ENCODE measurements around the gene PRKCA.

The PRKCA gene

GRCh38 chr17:66511135-66511534 lies 208.7 kb downstream of the PRKCA start:
- H3K4me3 ChIP-seq (ENCODE audit: low read length): no peak overlapping the region

DNA sequence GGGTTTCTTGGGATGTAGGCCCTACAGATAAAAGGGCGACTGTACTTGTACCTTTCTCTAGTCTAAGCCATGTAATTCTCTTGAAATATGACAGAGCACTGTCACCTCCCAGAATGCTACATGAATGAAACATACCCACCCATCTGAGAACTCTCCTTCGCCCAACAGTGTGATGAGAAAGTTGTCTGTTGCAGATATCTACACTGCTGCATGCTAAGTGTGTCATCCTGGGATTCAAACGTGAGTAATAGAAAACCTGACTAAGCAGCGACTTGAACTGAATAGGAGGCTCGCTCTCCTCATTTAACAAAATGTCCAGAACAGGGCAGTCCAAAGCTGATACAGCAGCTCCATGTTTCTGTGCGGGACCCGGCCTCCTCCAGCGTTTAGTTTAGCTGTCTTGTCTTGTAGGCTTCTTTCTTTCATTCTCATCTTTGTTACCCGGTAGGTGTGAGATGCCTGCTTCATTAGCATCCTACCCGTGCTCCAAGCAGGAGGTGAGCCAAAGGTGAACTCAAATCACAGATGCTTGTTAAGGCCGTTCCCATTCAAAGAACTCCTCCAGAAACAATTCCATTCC lies 211.9 kb downstream of the PRKCA start:
- Histone ChIP-seq H3K4me3 (ENCODE audit: low read length) (no peak overlapping the region), H3K27ac (ENCODE audit: low read depth, low read length) (no peak overlapping the region), H3K9ac (ENCODE audit: low read length) (no peak overlapping the region), H3K4me1 (ENCODE audit: control insufficient read depth, insufficient read depth, low read length) (peaks cover 12% of the 10 kb centered on the region), H3K27me3 (ENCODE audit: control insufficient read depth, insufficient read depth, low read length) (no peaks in the 10 kb centered on the region), H3K36me3 (ENCODE audit: control insufficient read depth, insufficient read depth, low read length) (no peaks in the 10 kb centered on the region)

More at GRCh38 chr17:66511135-66511534, 208.7 kb downstream of the PRKCA start:
- no peaks in the 10 kb centered on the region for H3K36me3 ChIP-seq (ENCODE audit: control insufficient read depth, insufficient read depth, low read length)
- peaks cover 15% of the 10 kb centered on the region for H3K4me1 ChIP-seq (ENCODE audit: control insufficient read depth, insufficient read depth, low read length)
- no peaks in the 10 kb centered on the region for H3K27me3 ChIP-seq (ENCODE audit: control insufficient read depth, insufficient read depth, low read length)
- H3K27ac ChIP-seq (ENCODE audit: low read depth, low read length): no peak overlapping the region
- no peak overlapping the region for H3K9ac ChIP-seq (ENCODE audit: low read length)

DNA sequence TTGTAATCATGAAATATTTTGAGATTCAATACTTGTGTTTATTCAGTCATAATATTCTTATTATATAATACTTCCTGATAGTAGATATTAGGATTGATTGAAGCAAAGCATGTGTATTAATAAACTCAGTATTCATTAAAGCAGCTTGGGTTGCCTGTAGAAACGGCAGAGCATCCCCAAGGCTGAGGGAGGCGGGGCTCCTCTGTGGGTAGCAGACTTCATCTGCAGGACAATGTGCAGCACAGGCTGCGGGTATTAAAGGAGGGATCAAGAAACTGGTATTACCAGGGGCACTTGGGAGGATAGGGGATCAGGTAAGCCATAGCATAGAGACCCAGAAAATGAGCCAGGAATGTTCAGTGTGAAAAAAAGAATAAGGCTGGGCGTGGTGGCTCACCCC lies 213.6 kb downstream of the PRKCA start:
- no peak overlapping the region for H3K4me3 ChIP-seq (ENCODE audit: low read length)
- no peak overlapping the region for H3K9ac ChIP-seq (ENCODE audit: low read length)
- H3K27ac ChIP-seq (ENCODE audit: low read depth, low read length): no peak overlapping the region
- H3K27me3 ChIP-seq (ENCODE audit: control insufficient read depth, insufficient read depth, low read length): no peaks in the 10 kb centered on the region
- H3K36me3 ChIP-seq (ENCODE audit: control insufficient read depth, insufficient read depth, low read length): no peaks in the 10 kb centered on the region
- H3K4me1 ChIP-seq (ENCODE audit: control insufficient read depth, insufficient read depth, low read length): peaks cover 24% of the 10 kb centered on the region

- no peak overlapping the region for H3K27ac ChIP-seq (ENCODE audit: low read depth, low read length)
- peaks cover 37% of the 10 kb centered on the region for H3K4me1 ChIP-seq (ENCODE audit: control insufficient read depth, insufficient read depth, low read length)
- H3K27me3 ChIP-seq (ENCODE audit: control insufficient read depth, insufficient read depth, low read length): no peaks in the 10 kb centered on the region
- H3K9ac ChIP-seq (ENCODE audit: low read length): no peak overlapping the region
- H3K36me3 ChIP-seq (ENCODE audit: control insufficient read depth, insufficient read depth, low read length): no peaks in the 10 kb centered on the region
- no peak overlapping the region for H3K4me3 ChIP-seq (ENCODE audit: low read length)
Measured at GRCh38 chr17:66517336-66518009, 215.1 kb downstream of the PRKCA start.

DNA sequence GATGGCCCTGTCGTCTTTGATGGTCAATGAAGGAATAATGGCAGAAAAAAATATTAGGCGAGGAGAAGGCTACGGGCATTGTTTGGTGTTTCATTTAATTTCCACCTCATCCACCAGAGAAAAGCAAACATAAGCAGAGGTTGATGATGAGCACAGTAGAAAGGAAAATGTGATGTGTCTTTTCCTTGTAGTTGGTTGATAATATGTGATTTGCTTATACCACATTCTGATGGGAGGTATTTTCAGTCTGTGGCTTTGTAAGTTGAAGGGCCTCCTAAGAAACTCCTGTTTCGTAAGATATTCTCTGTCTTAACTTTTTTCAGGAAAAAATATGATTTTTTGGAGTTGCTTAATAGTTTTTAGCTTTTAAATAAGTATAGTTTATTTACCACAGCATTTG lies 215.7 kb downstream of the PRKCA start:
- Histone ChIP-seq H3K9ac (ENCODE audit: low read length) (no peak overlapping the region), H3K27ac (ENCODE audit: low read depth, low read length) (no peak overlapping the region)

DNA sequence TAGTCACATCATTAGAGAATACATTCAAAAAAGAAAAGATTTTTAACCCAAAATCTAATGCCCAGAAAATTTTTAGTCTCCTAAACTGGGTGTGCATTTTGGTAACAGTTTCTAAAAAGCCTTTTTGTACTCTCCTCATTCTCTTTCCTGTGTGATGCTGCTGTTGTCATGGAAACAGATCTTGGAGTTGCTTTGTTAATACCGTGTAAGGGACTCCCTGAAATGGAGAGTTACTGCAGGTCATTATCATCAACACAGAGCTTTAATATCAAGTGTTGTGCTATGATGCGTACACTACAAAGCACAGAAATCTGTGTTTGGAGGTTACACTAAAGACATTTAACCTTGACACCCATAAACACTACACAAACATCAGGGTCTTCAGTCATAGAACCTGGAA lies 216.3 kb downstream of the PRKCA start:
- peak overlapping the region; percentile 51 for H3K27ac ChIP-seq (ENCODE audit: low read depth, low read length)
- H3K4me1 ChIP-seq (ENCODE audit: control insufficient read depth, insufficient read depth, low read length): peaks cover 48% of the 10 kb centered on the region
- no peak overlapping the region for H3K9ac ChIP-seq (ENCODE audit: low read length)

More for the DNA sequence above, 215.7 kb downstream of the PRKCA start:
- Histone ChIP-seq H3K27me3 (ENCODE audit: control insufficient read depth, insufficient read depth, low read length) (no peaks in the 10 kb centered on the region), H3K4me3 (ENCODE audit: low read length) (no peak overlapping the region), H3K36me3 (ENCODE audit: control insufficient read depth, insufficient read depth, low read length) (no peaks in the 10 kb centered on the region), H3K4me1 (ENCODE audit: control insufficient read depth, insufficient read depth, low read length) (peaks cover 44% of the 10 kb centered on the region)

GRCh38 chr17:66519154-66519553 lies 216.7 kb downstream of the PRKCA start:
- Histone ChIP-seq H3K27ac (ENCODE audit: low read depth, low read length) (peak overlapping the region; percentile 51), H3K27me3 (ENCODE audit: control insufficient read depth, insufficient read depth, low read length) (no peaks in the 10 kb centered on the region), H3K4me1 (ENCODE audit: control insufficient read depth, insufficient read depth, low read length) (peaks cover 50% of the 10 kb centered on the region)

More for the DNA sequence above, 216.3 kb downstream of the PRKCA start:
- Histone ChIP-seq H3K36me3 (ENCODE audit: control insufficient read depth, insufficient read depth, low read length) (no peaks in the 10 kb centered on the region), H3K4me3 (ENCODE audit: low read length) (no peak overlapping the region), H3K27me3 (ENCODE audit: control insufficient read depth, insufficient read depth, low read length) (no peaks in the 10 kb centered on the region)

GRCh38 chr17:66520999-66521398 lies 218.6 kb downstream of the PRKCA start:
- Histone ChIP-seq H3K4me3 (ENCODE audit: low read length) (no peak overlapping the region), H3K9ac (ENCODE audit: low read length) (no peak overlapping the region), H3K27me3 (ENCODE audit: control insufficient read depth, insufficient read depth, low read length) (no peaks in the 10 kb centered on the region), H3K36me3 (ENCODE audit: control insufficient read depth, insufficient read depth, low read length) (no peaks in the 10 kb centered on the region), H3K27ac (ENCODE audit: low read depth, low read length) (peak overlapping the region; percentile 57), H3K4me1 (ENCODE audit: control insufficient read depth, insufficient read depth, low read length) (peaks cover 62% of the 10 kb centered on the region)

More at GRCh38 chr17:66519154-66519553, 216.7 kb downstream of the PRKCA start:
- Histone ChIP-seq H3K4me3 (ENCODE audit: low read length) (no peak overlapping the region), H3K36me3 (ENCODE audit: control insufficient read depth, insufficient read depth, low read length) (no peaks in the 10 kb centered on the region), H3K9ac (ENCODE audit: low read length) (no peak overlapping the region)

GRCh38 chr17:66522591-66523272 lies 220.3 kb downstream of the PRKCA start:
- peak overlapping the region; percentile 57 for H3K27ac ChIP-seq (ENCODE audit: low read depth, low read length)
- peaks cover 62% of the 10 kb centered on the region for H3K4me1 ChIP-seq (ENCODE audit: control insufficient read depth, insufficient read depth, low read length)

GRCh38 chr17:66523378-66524200 lies 221.2 kb downstream of the PRKCA start:
- Histone ChIP-seq H3K27ac (ENCODE audit: low read depth, low read length) (peak overlapping the region; percentile 57), H3K9ac (ENCODE audit: low read length) (no peak overlapping the region), H3K4me1 (ENCODE audit: control insufficient read depth, insufficient read depth, low read length) (peaks cover 57% of the 10 kb centered on the region)

More at GRCh38 chr17:66522591-66523272, 220.3 kb downstream of the PRKCA start:
- no peaks in the 10 kb centered on the region for H3K27me3 ChIP-seq (ENCODE audit: control insufficient read depth, insufficient read depth, low read length)
- H3K9ac ChIP-seq (ENCODE audit: low read length): no peak overlapping the region
- no peaks in the 10 kb centered on the region for H3K36me3 ChIP-seq (ENCODE audit: control insufficient read depth, insufficient read depth, low read length)
- H3K4me3 ChIP-seq (ENCODE audit: low read length): no peak overlapping the region

GRCh38 chr17:66524877-66525276 lies 222.5 kb downstream of the PRKCA start:
- Histone ChIP-seq H3K36me3 (ENCODE audit: control insufficient read depth, insufficient read depth, low read length) (no peaks in the 10 kb centered on the region), H3K9ac (ENCODE audit: low read length) (no peak overlapping the region), H3K4me3 (ENCODE audit: low read length) (no peak overlapping the region), H3K27ac (ENCODE audit: low read depth, low read length) (peak overlapping the region; percentile 57), H3K4me1 (ENCODE audit: control insufficient read depth, insufficient read depth, low read length) (peaks cover 45% of the 10 kb centered on the region), H3K27me3 (ENCODE audit: control insufficient read depth, insufficient read depth, low read length) (no peaks in the 10 kb centered on the region)

More at GRCh38 chr17:66523378-66524200, 221.2 kb downstream of the PRKCA start:
- H3K36me3 ChIP-seq (ENCODE audit: control insufficient read depth, insufficient read depth, low read length): no peaks in the 10 kb centered on the region
- H3K27me3 ChIP-seq (ENCODE audit: control insufficient read depth, insufficient read depth, low read length): no peaks in the 10 kb centered on the region
- no peak overlapping the region for H3K4me3 ChIP-seq (ENCODE audit: low read length)

- H3K27ac ChIP-seq (ENCODE audit: low read depth, low read length): no peak overlapping the region
- H3K4me3 ChIP-seq (ENCODE audit: low read length): no peak overlapping the region
- no peaks in the 10 kb centered on the region for H3K27me3 ChIP-seq (ENCODE audit: control insufficient read depth, insufficient read depth, low read length)
- H3K9ac ChIP-seq (ENCODE audit: low read length): no peak overlapping the region
- H3K36me3 ChIP-seq (ENCODE audit: control insufficient read depth, insufficient read depth, low read length): no peaks in the 10 kb centered on the region
- peaks cover 44% of the 10 kb centered on the region for H3K4me1 ChIP-seq (ENCODE audit: control insufficient read depth, insufficient read depth, low read length)
Measured at GRCh38 chr17:66525338-66525737, 222.9 kb downstream of the PRKCA start.

Measured in rectal smooth muscle tissue (tissue), 1 donor.